Raji (cell line): ENCODE data around the gene INPP5A.

Source experiments
- POLR2A ChIP-seq: IDR thresholded peaks from 2 replicates; pipeline ENCODE4 v1.6.1; 2011; ENCODE audit warnings: low read depth, low read length, control low read depth; ENCODE audit not compliant: insufficient read depth

INPP5A gene

GRCh38 chr10:132663666-132664365, 126.2 kb downstream of the INPP5A start:
- no peak for TF ChIP-seq POLR2A

- TF ChIP-seq POLR2A: no peak
These were observed 126.8 kb downstream of the INPP5A start for GRCh38 chr10:132664407-132664806.

- TF ChIP-seq POLR2A: no peak
These were observed 127.3 kb downstream of the INPP5A start for GRCh38 chr10:132664883-132665282.

- no peak for TF ChIP-seq POLR2A
These were observed 128.5 kb downstream of the INPP5A start for GRCh38 chr10:132665946-132666704.

GRCh38 chr10:132666705-132667341, 129.2 kb downstream of the INPP5A start:
- no peak for TF ChIP-seq POLR2A

GRCh38 chr10:132667342-132668047, 129.9 kb downstream of the INPP5A start:
- no peak for TF ChIP-seq POLR2A

GRCh38 chr10:132668048-132668394, 130.4 kb downstream of the INPP5A start:
- no peak for TF ChIP-seq POLR2A

GRCh38 chr10:132669208-132669861, 131.7 kb downstream of the INPP5A start:
- no peak for TF ChIP-seq POLR2A

- TF ChIP-seq POLR2A: no peak
These were observed 133.1 kb downstream of the INPP5A start for GRCh38 chr10:132670546-132671227.

GRCh38 chr10:132671228-132672154, 133.9 kb downstream of the INPP5A start:
- TF ChIP-seq POLR2A: no peak

GRCh38 chr10:132674311-132674710, 136.7 kb downstream of the INPP5A start:
- TF ChIP-seq POLR2A: no peak

GRCh38 chr10:132675031-132675740, 137.6 kb downstream of the INPP5A start:
- no peak for TF ChIP-seq POLR2A

- no peak for TF ChIP-seq POLR2A
These were observed 138.8 kb downstream of the INPP5A start for GRCh38 chr10:132676193-132676891.

- TF ChIP-seq POLR2A: no peak
These were observed 139.5 kb downstream of the INPP5A start for GRCh38 chr10:132677096-132677472.
